GM12878 (cell line): Measurements from ENCODE around the gene AP5Z1. TPM values are rescaled to one million over a fixed set of nuclear protein-coding genes. Genes with fewer than 3 reads are reported as not detected.

ENCODE experiments used
- ATAC-seq: fragments of 200-7000 bp; cut with Tn5 transposase; 3 replicates; pipeline ENCODE4 v1.9.1; 2020; ENCODE audit warnings: mild to moderate bottlenecking, moderate library complexity
- BruUV-seq: library from RNA; stranded (reverse); fragments of 400-500 nt; replicated peaks from 2 replicates; lab custom pipeline; 2021; lab: Mats Ljungman, UMichigan
- CTCF ChIA-PET: fragments of 300-600 bp; sonication (Branson Sonifier 250); formaldehyde crosslinking; extraction: SDS; loops from one replicate; lab custom pipeline; 2021; ENCODE audit warnings: inconsistent platforms; lab: Yijun Ruan, JAX
- POLR2A ChIA-PET: fragments of 350-600 bp; formaldehyde crosslinking; extraction: SDS; loops from one replicate; lab custom pipeline; 2021; ENCODE audit warnings: inconsistent platforms; lab: Charles Lee
- RAD21 ChIA-PET: fragments of 300-600 bp; sonication (Branson Sonifier 250); formaldehyde crosslinking; loops from one replicate; lab custom pipeline; 2023; ENCODE audit warnings: antibody characterized with exemption; ENCODE audit not compliant: unreplicated experiment; lab: Charles Lee
- SMC1A ChIA-PET: fragments of 300-600 bp; sonication (Branson Sonifier 250); formaldehyde crosslinking; loops from one replicate; lab custom pipeline; 2023; ENCODE audit not compliant: unreplicated experiment, uncharacterized antibody; lab: Charles Lee
- DNase-seq: peaks from one replicate; pipeline ENCODE4 v3.0.0-alpha.2; 2011; ENCODE audit warnings: low read depth, low spot score
- FAIRE-seq: peaks from 3 replicates; lab custom pipeline; 2011; peaks lifted over from hg19 to GRCh38; lab: Jason Lieb, UNC
- H2AFZ ChIP-seq: 2 replicates; pipeline ENCODE4 v1.6.0; 2011; ENCODE audit warnings: low read depth, low read length, control low read depth; ENCODE audit not compliant: control insufficient read depth
- H3K27ac ChIP-seq: 2 replicates; pipeline ENCODE4 v1.5.1; 2011; ENCODE audit warnings: control low read depth; ENCODE audit not compliant: control insufficient read depth, insufficient read depth
- H3K27me3 ChIP-seq, 2 experiments: replicated peaks in 1 of 2; 2 replicates each; pipeline versions ENCODE4 v1.6.0 to v1.6.1; 2011; ENCODE audit warnings: low read length in 1 of 2; ENCODE audit not compliant: control insufficient read depth in 2 of 2, insufficient read depth in 2 of 2
- H3K36me3 ChIP-seq, 2 experiments: 2 replicates each; pipeline ENCODE4 v1.5.1; 2011; ENCODE audit warnings: low read length in 1 of 2; ENCODE audit not compliant: control insufficient read depth in 2 of 2, insufficient read depth in 2 of 2
- H3K4me1 ChIP-seq: 2 replicates; pipeline ENCODE4 v1.6.1; 2011; ENCODE audit warnings: mild to moderate bottlenecking, low read length, moderate library complexity, mixed read lengths; ENCODE audit not compliant: control insufficient read depth, insufficient read depth
- H3K4me2 ChIP-seq: 2 replicates; pipeline ENCODE4 v1.6.0; 2011; ENCODE audit warnings: control low read depth; ENCODE audit not compliant: control insufficient read depth, insufficient read depth
- H3K4me3 ChIP-seq: fragments of 200-600 bp; sonication (generic); 2 replicates; pipeline ENCODE4 v1.5.1; 2016
- H3K79me2 ChIP-seq: 2 replicates; pipeline ENCODE4 v1.6.0; 2011; ENCODE audit warnings: low read length; ENCODE audit not compliant: control insufficient read depth, insufficient read depth
- H3K9ac ChIP-seq: 2 replicates; pipeline ENCODE4 v1.8.0; 2011; ENCODE audit warnings: low read length, control low read depth, mixed read lengths; ENCODE audit not compliant: control insufficient read depth, insufficient read depth
- H3K9me3 ChIP-seq: replicated peaks from 3 replicates; pipeline ENCODE4 v1.5.1; 2011; ENCODE audit warnings: mild to moderate bottlenecking, low read length; ENCODE audit not compliant: control insufficient read depth, insufficient read depth
- H4K20me1 ChIP-seq: 2 replicates; pipeline ENCODE4 v1.6.0; 2011; ENCODE audit not compliant: control insufficient read depth, insufficient read depth
- ATF2 ChIP-seq: IDR thresholded peaks from 2 replicates; pipeline ENCODE4 v1.6.1; 2012; ENCODE audit warnings: low read length, inconsistent platforms
- BCL11A ChIP-seq: IDR thresholded peaks from 2 replicates; pipeline ENCODE4 v1.6.1; 2011; ENCODE audit warnings: low read depth, low read length
- CBX5 ChIP-seq: sonication (generic); IDR thresholded peaks from 2 replicates; pipeline ENCODE4 v1.6.1; 2016; ENCODE audit warnings: low read depth, moderate library complexity, mild to moderate bottlenecking, inconsistent platforms
- GATAD2B ChIP-seq: fragments of 450-650 bp; conservative IDR thresholded peaks from 2 replicates; pipeline ENCODE4 v1.6.1; 2017; ENCODE audit warnings: low read depth, mild to moderate bottlenecking, moderate library complexity
- NFYA ChIP-seq: IDR thresholded peaks from 2 replicates; pipeline ENCODE4 v1.6.1; 2011; ENCODE audit warnings: low read depth, mild to moderate bottlenecking, low read length, improper control_type of control experiment, borderline replicate concordance
- POLR2AphosphoS5 ChIP-seq: IDR thresholded peaks from 2 replicates; pipeline ENCODE4 v1.6.1; 2011; ENCODE audit warnings: mild to moderate bottlenecking, low read length, inconsistent platforms
- RCOR1 ChIP-seq: conservative IDR thresholded peaks from 2 replicates; pipeline ENCODE4 v1.6.1; 2012; ENCODE audit warnings: low read depth, low read length, improper control_type of control experiment
- STAT1 ChIP-seq: fragments of 450-650 bp; conservative IDR thresholded peaks from 2 replicates; pipeline ENCODE4 v1.6.1; 2014; ENCODE audit warnings: antibody characterized with exemption, mild to moderate bottlenecking
- SUZ12 ChIP-seq: fragments of 200-600 bp; sonication (generic); IDR thresholded peaks from one replicate; pipeline ENCODE4 v1.6.1; 2018; ENCODE audit warnings: antibody characterized with exemption, mild to moderate bottlenecking; ENCODE audit not compliant: unreplicated experiment
- ZSCAN29 ChIP-seq: fragments of 450-650 bp; IDR thresholded peaks from 2 replicates; pipeline ENCODE4 v1.6.1; 2017; ENCODE audit warnings: mild to moderate bottlenecking, moderate library complexity
- ZZZ3 ChIP-seq: IDR thresholded peaks from 2 replicates; pipeline ENCODE4 v1.6.1; 2011; ENCODE audit warnings: low read depth; ENCODE audit not compliant: control insufficient read depth, insufficient read length
- WGBS: methylation state at CpG from one replicate; pipeline ENCODE4 v1.1.6; 2016; ENCODE audit warnings: low lambda C conversion rate; ENCODE audit not compliant: insufficient replicate concordance, insufficient coverage; ENCODE audit errors: missing lambda C conversion rate; 5-methylcytosine and 5-hydroxymethylcytosine counted together
- in situ Hi-C: fragments of 300-500 bp; cut with MboI; formaldehyde crosslinking; loops from 9 replicates; pipeline ENCODE4 v1.14.3; 2018; ENCODE audit warnings: mixed read lengths
- intact Hi-C: fragments of 100-400 bp; cut with micrococcal nuclease; formaldehyde crosslinking; loops from one replicate; pipeline ENCODE4 v1.14.2; 2022; ENCODE audit not compliant: unreplicated experiment
- polyA plus RNA-seq, 11 experiments: library from polyadenylated mRNA; depleted of rRNA in 4 of 11; unstranded in 6 of 11; stranded (reverse) in 5 of 11; fragments of >200 nt; fragmentation: Nextera tagmentation in 4 of 11; fragmentation: Illumina TruSeq in 1 of 11; extraction: Ambion mirVana in 4 of 11; extraction: Trizol in 1 of 11; gene quantifications; 1 replicate in 1 of 11; 2 replicates in 10 of 11; pipeline versions ENCODE4 v1.2.1 to v1.2.3, GENCODE V29; 2011 to 2016; ENCODE audit warnings: inconsistent platforms in 2 of 11, missing spikeins in 2 of 11, low read depth in 1 of 11
- total RNA-seq, 4 experiments: library from RNA; depleted of rRNA in 3 of 4; stranded (reverse); fragments of >200 nt in 3 of 4; fragmentation: Illumina TruSeq in 1 of 4; extraction: Trizol in 1 of 4; gene quantifications; 2 replicates each; pipeline versions ENCODE4 v1.2.1 to v1.2.3, GENCODE V29; 2013 to 2021

AP5Z1 gene
- total and polyA plus RNA-seq, 10 of the 15 experiments (the other 5 are each of a cell fraction or from before 2014, with no cell fraction given), result 0.37 to 43.4 (median 19.4) TPM

- H3K79me2 ChIP-seq, result no peaks in the 10 kb centered on the region
- BruUV-seq, result no TSS peak
- ChIA-PET POLR2A (no interaction called here), RAD21 (no interaction called here), CTCF (no interaction called here), SMC1A (no interaction called here)
- TF ChIP-seq RCOR1 (no peak), ATF2 (no peak), ZZZ3 (no peak), CBX5 (no peak), ZSCAN29 (no peak), STAT1 (no peak), GATAD2B (no peak), BCL11A (no peak), POLR2AphosphoS5 (no peak), SUZ12 (no peak), NFYA (no peak)
- no peaks in the 10 kb centered on the region; the same call in 2 of the 3 replicates for H3K9me3 ChIP-seq
- no peaks in the 10 kb centered on the region for H3K4me1 ChIP-seq
- no peaks in the 10 kb centered on the region for H3K27me3 ChIP-seq
- H4K20me1 ChIP-seq, result no peaks in the 10 kb centered on the region
- no peak overlapping the region for H2AFZ ChIP-seq
- H3K27ac ChIP-seq, result no peak overlapping the region
- H3K4me2 ChIP-seq, result no peak overlapping the region
- no peak overlapping the region for H3K4me3 ChIP-seq
- ATAC-seq (no peak), FAIRE-seq (no peak), DNase-seq (no peak)
- peaks cover 4 to 30% of the 10 kb centered on the region in 2 experiments; a peak in 3 of 4 replicates for H3K36me3 ChIP-seq
- in situ Hi-C loops, result no loop called here
- intact Hi-C loops, result no loop called here
- 95% methylated on average over 26 of the region's 27 CpGs for WGBS
- H3K9ac ChIP-seq, result no peak overlapping the region
Measured at GRCh38 chr7:4788627-4789189, 13.3 kb downstream of the AP5Z1 start.
